ENCODE results near the gene RAB11B.
"Not testable (repeated sequence)": the region's sequence is repeated elsewhere in the genome, so short reads cannot be mapped to it uniquely, and the experiment has no call there.

Gene RAB11B

GRCh38 chr19:8385566-8385965 lies 4.6 kb upstream of the RAB11B start:
- H3K4me1 Mint-ChIP-seq; H3K27ac Mint-ChIP-seq; H3K4me3 Mint-ChIP-seq; H3K9me3 Mint-ChIP-seq; ATAC-seq; DNase-seq (ENCODE audit: low spot score in 2 of 2): not testable (repeated sequence)
- peaks cover 10% of the 10 kb centered on the region for H3K36me3 Mint-ChIP-seq

DNA sequence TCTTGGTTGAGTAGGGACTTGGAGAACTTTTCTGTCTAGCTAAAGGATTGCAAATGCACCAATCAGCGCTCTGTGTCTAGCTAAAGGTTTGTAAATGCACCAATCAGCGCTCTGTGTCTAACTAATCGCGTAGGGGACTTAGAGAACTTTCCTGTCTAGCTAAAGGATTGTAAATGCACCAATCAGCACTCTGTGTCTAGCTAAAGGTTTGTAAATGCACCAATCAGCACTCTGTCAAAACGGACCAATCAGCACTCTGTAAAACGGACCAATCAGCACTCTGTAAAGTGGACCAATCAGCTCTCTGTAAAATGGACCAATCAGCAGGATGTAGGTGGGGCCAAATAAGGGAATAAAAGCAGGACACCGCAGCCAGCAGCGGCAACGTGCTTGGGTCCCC lies 3.7 kb upstream of the RAB11B start:
- not testable (repeated sequence) for ATAC-seq; H3K4me3 Mint-ChIP-seq; H3K27ac Mint-ChIP-seq; DNase-seq (ENCODE audit: low spot score in 2 of 2); H3K9me3 Mint-ChIP-seq
- Mint-ChIP-seq H3K36me3 (peaks cover 10% of the 10 kb centered on the region), H3K4me1 (peaks cover 15% of the 10 kb centered on the region)

- Mint-ChIP-seq H3K4me3 (no peak overlapping the region), H3K27ac (no peak overlapping the region), H3K4me1 (peaks cover 20% of the 10 kb centered on the region), H3K36me3 (peaks cover 10% of the 10 kb centered on the region), H3K9me3 (no peaks in the 10 kb centered on the region)
- no peak for ATAC-seq
- no peak for DNase-seq (ENCODE audit: low spot score in 2 of 2)
Measured at GRCh38 chr19:8386990-8387389, 3.2 kb upstream of the RAB11B start.

- peaks cover 10% of the 10 kb centered on the region for H3K36me3 Mint-ChIP-seq
- no peak for DNase-seq (ENCODE audit: low spot score in 2 of 2)
- no peak overlapping the region for H3K27ac Mint-ChIP-seq
- H3K4me1 Mint-ChIP-seq = peaks cover 25% of the 10 kb centered on the region
- H3K9me3 Mint-ChIP-seq = no peaks in the 10 kb centered on the region
- no peak overlapping the region for H3K4me3 Mint-ChIP-seq
- ATAC-seq = no peak
Measured at GRCh38 chr19:8387688-8388611, 2.2 kb upstream of the RAB11B start.

- no peak overlapping the region for H3K4me3 Mint-ChIP-seq
- H3K9me3 Mint-ChIP-seq = no peaks in the 10 kb centered on the region
- peaks cover 10% of the 10 kb centered on the region for H3K36me3 Mint-ChIP-seq
- ATAC-seq (no peak), DNase-seq (ENCODE audit: low spot score in 2 of 2) (no peak)
- H3K27ac Mint-ChIP-seq = no peak overlapping the region
- peaks cover 31% of the 10 kb centered on the region for H3K4me1 Mint-ChIP-seq
Measured at GRCh38 chr19:8388612-8388958, 1.6 kb upstream of the RAB11B start.

- DNase-seq (ENCODE audit: low spot score in 2 of 2) = peak; percentile 90 to 97
- Mint-ChIP-seq H3K36me3 (peaks cover 20% of the 10 kb centered on the region), H3K9me3 (no peaks in the 10 kb centered on the region), H3K27ac (peak overlapping the region; percentile 93), H3K4me1 (peaks cover 37% of the 10 kb centered on the region), H3K4me3 (peak overlapping the region; percentile 86)
- ATAC-seq = peak; percentile 68
Measured at GRCh38 chr19:8390617-8390981, 439 bp downstream of the RAB11B start.

- ATAC-seq (no peak), DNase-seq (ENCODE audit: low spot score in 2 of 2) (no peak)
- Mint-ChIP-seq H3K4me3 (peak overlapping the region; percentile 86), H3K36me3 (peaks cover 22% of the 10 kb centered on the region), H3K4me1 (peaks cover 45% of the 10 kb centered on the region), H3K27ac (peak overlapping the region; percentile 93), H3K9me3 (no peaks in the 10 kb centered on the region)
Measured at GRCh38 chr19:8391198-8392016, 1.2 kb downstream of the RAB11B start.

DNA sequence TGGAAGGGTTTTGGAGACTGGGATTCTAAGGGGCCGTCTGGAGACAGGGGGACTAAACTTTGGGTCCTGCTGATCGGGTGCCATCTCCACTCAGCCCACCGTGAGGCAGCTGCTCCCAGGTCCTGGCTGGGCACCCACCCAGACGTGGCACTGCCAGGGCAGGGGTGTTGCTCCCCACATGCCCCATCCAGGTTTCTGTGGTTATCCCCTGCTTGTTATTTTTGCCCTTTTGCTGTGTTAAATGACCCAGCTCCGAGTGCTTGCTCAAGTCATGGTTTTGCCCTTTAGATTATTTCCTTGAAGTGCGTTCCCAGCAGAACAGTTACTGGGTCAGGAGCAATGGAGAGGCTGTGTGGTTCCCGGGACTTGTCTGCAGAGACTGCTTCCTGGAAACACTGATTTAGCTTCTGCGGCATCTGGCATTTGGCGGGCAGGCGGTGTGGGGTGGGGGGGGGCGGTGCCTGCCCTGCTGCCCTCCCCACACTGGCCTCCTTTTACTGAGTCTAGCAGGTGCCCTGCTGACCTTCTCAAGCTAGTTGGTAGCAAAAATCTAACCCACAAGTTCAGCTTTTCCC lies 1.9 kb downstream of the RAB11B start:
- ATAC-seq (no peak), DNase-seq (ENCODE audit: low spot score in 2 of 2) (no peak)
- H3K27ac Mint-ChIP-seq = peak overlapping the region; percentile 29
- peaks cover 52% of the 10 kb centered on the region for H3K4me1 Mint-ChIP-seq
- H3K36me3 Mint-ChIP-seq = peaks cover 27% of the 10 kb centered on the region
- H3K9me3 Mint-ChIP-seq = no peaks in the 10 kb centered on the region
- H3K4me3 Mint-ChIP-seq = peak overlapping the region; percentile 86

DNA sequence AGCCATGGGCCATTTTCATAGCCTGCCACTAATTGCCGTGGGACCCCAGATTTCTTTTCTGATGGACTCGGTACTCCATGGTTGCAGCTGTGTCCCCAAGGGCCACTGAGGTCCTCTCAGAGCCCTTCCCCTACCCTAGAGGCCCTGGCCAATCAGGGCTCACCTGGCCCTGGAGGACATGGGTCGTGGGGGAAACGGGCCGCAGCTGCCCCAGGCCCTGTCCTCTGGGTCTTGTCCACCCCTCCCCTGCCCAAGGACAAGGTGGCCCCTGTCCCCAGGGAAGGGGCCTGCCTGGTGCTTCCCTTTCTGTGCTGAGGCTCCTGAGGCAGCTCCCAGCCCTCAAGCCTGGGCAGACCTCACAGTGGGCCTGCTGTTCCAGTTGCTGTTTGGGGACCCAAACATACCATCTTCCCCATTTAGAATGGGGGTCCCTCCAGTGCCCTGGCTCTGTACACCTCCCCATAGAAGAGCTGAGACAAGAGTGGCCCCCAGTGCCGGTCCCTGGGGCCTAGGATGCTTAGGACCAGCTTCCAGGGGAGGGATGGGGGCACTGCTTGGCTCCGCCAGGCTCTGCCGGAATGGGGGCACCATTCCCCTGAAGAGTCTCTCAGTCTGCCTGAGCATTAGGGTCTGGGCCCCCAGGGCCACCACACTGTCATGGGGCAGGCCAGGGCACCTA lies 3.2 kb downstream of the RAB11B start:
- H3K36me3 Mint-ChIP-seq = peaks cover 28% of the 10 kb centered on the region
- H3K27ac Mint-ChIP-seq = peak overlapping the region; percentile 76
- peak overlapping the region; percentile 13 for H3K4me3 Mint-ChIP-seq
- DNase-seq (ENCODE audit: low spot score in 2 of 2) (no peak), ATAC-seq (no peak)
- H3K9me3 Mint-ChIP-seq = no peaks in the 10 kb centered on the region
- H3K4me1 Mint-ChIP-seq = peaks cover 56% of the 10 kb centered on the region

- peak overlapping the region; percentile 76 for H3K27ac Mint-ChIP-seq
- no peak for DNase-seq (ENCODE audit: low spot score in 2 of 2)
- peaks cover 34% of the 10 kb centered on the region for H3K36me3 Mint-ChIP-seq
- no peaks in the 10 kb centered on the region for H3K9me3 Mint-ChIP-seq
- no peak for ATAC-seq
- H3K4me3 Mint-ChIP-seq = no peak overlapping the region
- peaks cover 56% of the 10 kb centered on the region for H3K4me1 Mint-ChIP-seq
Measured at GRCh38 chr19:8393871-8394250, 3.7 kb downstream of the RAB11B start.

GRCh38 chr19:8395621-8396082 lies 5.5 kb downstream of the RAB11B start:
- H3K36me3 Mint-ChIP-seq = peaks cover 39% of the 10 kb centered on the region
- no peak for ATAC-seq
- DNase-seq (ENCODE audit: low spot score in 2 of 2) = no peak
- H3K9me3 Mint-ChIP-seq = no peaks in the 10 kb centered on the region
- peaks cover 56% of the 10 kb centered on the region for H3K4me1 Mint-ChIP-seq
- no peak overlapping the region for H3K4me3 Mint-ChIP-seq
- H3K27ac Mint-ChIP-seq = peak overlapping the region; percentile 93

- DNase-seq (ENCODE audit: low spot score in 2 of 2) (no peak), ATAC-seq (no peak)
- Mint-ChIP-seq H3K4me3 (no peak overlapping the region), H3K4me1 (peaks cover 51% of the 10 kb centered on the region), H3K9me3 (no peaks in the 10 kb centered on the region), H3K36me3 (peaks cover 41% of the 10 kb centered on the region), H3K27ac (peak overlapping the region; percentile 93)
Measured at GRCh38 chr19:8396185-8396562, 6.0 kb downstream of the RAB11B start.

DNA sequence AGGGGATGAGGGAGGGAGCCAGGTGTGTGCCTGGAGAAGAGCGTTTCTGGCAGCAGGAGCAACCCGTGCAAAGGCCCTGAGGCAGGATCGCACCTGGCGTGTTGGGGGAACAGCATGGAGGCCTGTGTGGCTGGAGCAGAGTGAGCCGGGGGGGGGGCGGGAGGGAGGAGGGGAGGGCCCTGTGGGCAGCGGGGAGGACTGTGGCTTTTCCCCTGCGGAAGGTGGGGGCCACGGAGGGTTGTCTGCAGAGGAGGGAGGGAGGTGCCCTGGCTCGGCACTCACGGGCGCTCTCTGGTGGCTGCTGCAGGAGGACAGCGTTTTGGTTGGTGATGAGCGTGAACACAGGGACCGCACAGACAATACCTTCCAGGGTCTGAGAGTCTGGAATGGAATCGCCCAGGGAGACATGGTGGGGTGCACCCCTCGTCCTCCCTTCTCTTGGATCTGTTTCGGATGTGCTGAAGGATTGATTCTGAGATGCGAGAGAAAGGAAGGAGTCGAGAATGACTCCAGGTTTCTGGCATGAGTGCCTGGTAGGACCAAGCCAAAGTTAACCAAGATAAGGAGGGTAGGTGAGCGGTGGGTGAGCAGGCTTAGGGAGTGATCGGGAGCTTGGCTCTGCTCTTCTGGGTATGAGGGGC lies 6.5 kb downstream of the RAB11B start:
- H3K36me3 Mint-ChIP-seq = peaks cover 46% of the 10 kb centered on the region
- H3K4me3 Mint-ChIP-seq = no peak overlapping the region
- H3K27ac Mint-ChIP-seq = peak overlapping the region; percentile 93
- DNase-seq (ENCODE audit: low spot score in 2 of 2) (peak; percentile 63 to 87), ATAC-seq (peak; percentile 75)
- H3K4me1 Mint-ChIP-seq = peaks cover 46% of the 10 kb centered on the region
- no peaks in the 10 kb centered on the region for H3K9me3 Mint-ChIP-seq

- DNase-seq (ENCODE audit: low spot score in 2 of 2) (no peak), ATAC-seq (no peak)
- Mint-ChIP-seq H3K36me3 (peaks cover 52% of the 10 kb centered on the region), H3K4me3 (no peak overlapping the region), H3K27ac (peak overlapping the region; percentile 93), H3K9me3 (no peaks in the 10 kb centered on the region), H3K4me1 (peaks cover 40% of the 10 kb centered on the region)
Measured at GRCh38 chr19:8397271-8397670, 7.1 kb downstream of the RAB11B start.
